ENCODE measurements around the gene GMFB.

- TF ChIP-seq POLR2A (IDR thresholded peaks at IDR 0.05) = no peak
- no peak for TF ChIP-seq CTCF (IDR thresholded peaks at IDR 0.05)
- TF ChIP-seq EP300 (IDR thresholded peaks at IDR 0.05) = no peak
Measured at GRCh38 chr14:54457609-54457996, 31.2 kb downstream of the GMFB start.
